C4-2B (cell line): ENCODE measurements around the gene ZNF689.
A peak's percentile ranks its signal among the peaks of the same experiment; 100 is the strongest.

ENCODE experiments used
- CTCF ChIP-seq: fragments of 450-650 bp; conservative IDR thresholded peaks from 2 replicates; pipeline ENCODE4 v1.5.1; 2017; ENCODE audit warnings: mild to moderate bottlenecking
- ZFX ChIP-seq: fragments of 450-650 bp; IDR thresholded peaks from 2 replicates; pipeline ENCODE4 v1.6.1; 2017

DNA sequence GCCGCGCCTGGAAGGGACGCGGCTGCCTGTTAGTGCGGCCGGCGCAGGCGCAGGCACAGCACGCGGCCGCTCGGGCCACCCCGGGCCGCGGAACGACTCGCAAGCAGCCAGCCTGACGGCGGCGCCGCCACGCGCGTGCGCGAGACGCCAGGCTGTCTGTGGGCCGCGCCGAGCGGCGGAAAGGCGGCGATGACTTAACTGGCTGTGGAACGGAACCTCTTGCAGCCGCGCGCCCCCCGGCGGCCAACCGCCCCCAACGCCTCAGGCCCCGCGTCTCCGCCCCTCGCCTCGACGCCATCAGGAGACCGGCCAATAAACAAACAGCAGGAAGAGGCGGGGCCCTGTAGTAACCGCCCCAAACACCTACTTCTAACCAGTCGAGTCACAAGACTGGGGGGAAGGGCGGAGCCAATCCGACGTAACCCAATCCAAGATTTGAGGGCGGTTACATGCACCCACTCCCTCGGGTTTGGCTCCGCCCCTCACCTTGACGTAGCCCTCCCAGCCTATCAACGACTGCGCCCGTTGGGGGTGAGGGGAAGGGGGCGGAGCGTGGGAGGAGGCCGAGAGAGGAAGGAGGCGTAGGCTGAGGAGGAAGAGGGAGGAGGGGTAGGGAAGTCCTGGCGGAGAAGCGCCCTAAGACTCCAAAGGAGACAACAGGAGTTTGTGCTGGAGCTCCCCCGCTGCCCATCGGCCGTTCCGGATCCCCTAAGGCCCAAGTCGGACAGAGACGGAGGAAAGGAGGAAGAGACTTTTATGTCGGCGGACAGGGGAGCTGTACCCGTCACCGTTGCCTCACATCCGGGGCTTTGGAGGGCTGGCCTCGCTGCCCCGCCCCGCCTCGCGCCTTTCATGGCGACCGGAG is 47.9 kb upstream of the ZNF689 start, which contains the start of gene FBRS:
- TF ChIP-seq CTCF (peak; percentile 97), ZFX (no peak)
